HEK293T (cell line): ENCODE data around the gene PAN2.

Experiments used
- ARNT ChIP-seq: fragments of 450-650 bp; IDR thresholded peaks from 2 replicates; pipeline ENCODE4 v1.6.1; 2017; ENCODE audit warnings: mild to moderate bottlenecking
- BHLHE40 ChIP-seq: fragments of 450-650 bp; IDR thresholded peaks from 2 replicates; pipeline ENCODE4 v1.6.1; 2016; ENCODE audit warnings: mild to moderate bottlenecking, moderate library complexity, borderline replicate concordance
- CTBP1 ChIP-seq: fragments of 450-650 bp; IDR thresholded peaks from 2 replicates; pipeline ENCODE4 v1.6.1; 2016; ENCODE audit warnings: borderline replicate concordance
- FOXK2 ChIP-seq: fragments of 450-650 bp; IDR thresholded peaks from 2 replicates; pipeline ENCODE4 v1.6.1; 2016; ENCODE audit warnings: mild to moderate bottlenecking
- FOXM1 ChIP-seq: fragments of 450-650 bp; IDR thresholded peaks from 2 replicates; pipeline ENCODE4 v1.6.1; 2017; ENCODE audit warnings: mild to moderate bottlenecking, borderline replicate concordance
- LEF1 ChIP-seq: fragments of 450-650 bp; IDR thresholded peaks from 2 replicates; pipeline ENCODE4 v1.6.1; 2017; ENCODE audit warnings: mild to moderate bottlenecking, borderline replicate concordance
- NFRKB ChIP-seq: fragments of 450-650 bp; IDR thresholded peaks from 2 replicates; pipeline ENCODE4 v1.6.1; 2016; ENCODE audit warnings: mild to moderate bottlenecking, moderate library complexity
- PKNOX1 ChIP-seq: fragments of 450-650 bp; IDR thresholded peaks from 2 replicates; pipeline ENCODE4 v1.6.1; 2016
- SP1 ChIP-seq: fragments of 450-650 bp; IDR thresholded peaks from 2 replicates; pipeline ENCODE4 v1.6.1; 2017
- SUZ12 ChIP-seq: fragments of 450-650 bp; IDR thresholded peaks from 2 replicates; pipeline ENCODE4 v1.6.1; 2016; ENCODE audit warnings: mild to moderate bottlenecking
- TARDBP ChIP-seq: fragments of 450-650 bp; IDR thresholded peaks from 2 replicates; pipeline ENCODE4 v1.6.1; 2016
- ZNF384 ChIP-seq: fragments of 450-650 bp; IDR thresholded peaks from 2 replicates; pipeline ENCODE4 v1.6.1; 2016

- TF ChIP-seq SP1, result no peak
- TF ChIP-seq ZNF384, result no peak
- no peak for TF ChIP-seq TARDBP
- TF ChIP-seq ARNT, result no peak
- TF ChIP-seq BHLHE40, result no peak
- TF ChIP-seq FOXK2, result no peak
- no peak for TF ChIP-seq CTBP1
- no peak for TF ChIP-seq FOXM1
- no peak for TF ChIP-seq PKNOX1
- TF ChIP-seq SUZ12, result no peak
- no peak for TF ChIP-seq LEF1
- TF ChIP-seq NFRKB, result no peak
Observed at GRCh38 chr12:56293795-56294194, 40.0 kb downstream of the PAN2 start.
